Activated T-cell treated with anti-CD3 and anti-CD28 coated beads for 1 hour (primary cell): ENCODE results near the gene JMJD6.
A peak's percentile ranks its signal among the peaks of the same experiment; 100 is the strongest.
"Not testable (repeated sequence)": the region's sequence is repeated elsewhere in the genome, so short reads cannot be mapped to it uniquely, and the experiment has no call there.

Experiments
- DNase-seq: peaks from one replicate; pipeline ENCODE4 v3.0.0-alpha.2; 2020; ENCODE audit warnings: low read depth

Gene JMJD6

GRCh38 chr17:76726231-76726775 is at the start of gene JMJD6:
Gene JMJD6, minus strand, starts transcription at chr17:76726606. Its CDS starts 131 bp downstream, at chr17:76726475.
- peak; percentile 86 for DNase-seq

- DNase-seq = no peak
These were observed 48.7 kb upstream of the JMJD6 start for GRCh38 chr17:76775021-76775600.

- peak; percentile 49 for DNase-seq
These were observed 46.6 kb upstream of the JMJD6 start for GRCh38 chr17:76772842-76773525.

GRCh38 chr17:76758570-76758969 is 32.2 kb upstream of the JMJD6 start:
- DNase-seq = no peak

GRCh38 chr17:76757256-76757655 is 30.9 kb upstream of the JMJD6 start:
- no peak for DNase-seq

GRCh38 chr17:76755285-76755684 is 28.9 kb upstream of the JMJD6 start:
- no peak for DNase-seq

GRCh38 chr17:76753061-76753961 is 26.9 kb upstream of the JMJD6 start:
- DNase-seq = no peak

- DNase-seq = no peak
These were observed 25.6 kb upstream of the JMJD6 start for GRCh38 chr17:76752006-76752405.

GRCh38 chr17:76751416-76751993 is 25.1 kb upstream of the JMJD6 start:
- no peak for DNase-seq

- no peak for DNase-seq
These were observed 22.3 kb upstream of the JMJD6 start for GRCh38 chr17:76748657-76749056.

- no peak for DNase-seq
These were observed 21.4 kb upstream of the JMJD6 start for GRCh38 chr17:76747716-76748363.

GRCh38 chr17:76745785-76746184 is 19.4 kb upstream of the JMJD6 start:
- DNase-seq = not testable (repeated sequence)

- DNase-seq = no peak
These were observed 18.3 kb upstream of the JMJD6 start for GRCh38 chr17:76744747-76745146.

GRCh38 chr17:76742958-76743357 is 16.6 kb upstream of the JMJD6 start:
- no peak for DNase-seq

- no peak for DNase-seq
These were observed 14.1 kb upstream of the JMJD6 start for GRCh38 chr17:76740329-76741118.

- not testable (repeated sequence) for DNase-seq
These were observed 13.2 kb upstream of the JMJD6 start for GRCh38 chr17:76739568-76740115.

- no peak for DNase-seq
These were observed 12.1 kb upstream of the JMJD6 start for GRCh38 chr17:76738468-76738850.

GRCh38 chr17:76737676-76738467 is 11.5 kb upstream of the JMJD6 start, which contains the start of gene MFSD11:
Gene MFSD11, plus strand, starts transcription at chr17:76738119. Its CDS starts 234 bp downstream, at chr17:76738353.
- DNase-seq = peak; percentile 83

- DNase-seq = peak; percentile 97
These were observed 10.8 kb upstream of the JMJD6 start, which contains the start of gene SRSF2 for GRCh38 chr17:76737082-76737675. Gene SRSF2, minus strand, starts transcription at chr17:76737331. Its CDS starts 171 bp downstream, at chr17:76737160.
